HG03025 (cell line): Measurements from ENCODE around the gene TRIM56.
"Not testable (repeated sequence)": the region's sequence is repeated elsewhere in the genome, so short reads cannot be mapped to it uniquely, and the experiment has no call there.

Experiments
- ATAC-seq: cut with Tn5 transposase; IDR thresholded peaks from one replicate; pipeline ENCODE4 v1.9.1; 2021; ENCODE audit warnings: mild to moderate bottlenecking, moderate library complexity; ENCODE audit not compliant: unreplicated experiment, low FRiP score

The TRIM56 gene, protein sequence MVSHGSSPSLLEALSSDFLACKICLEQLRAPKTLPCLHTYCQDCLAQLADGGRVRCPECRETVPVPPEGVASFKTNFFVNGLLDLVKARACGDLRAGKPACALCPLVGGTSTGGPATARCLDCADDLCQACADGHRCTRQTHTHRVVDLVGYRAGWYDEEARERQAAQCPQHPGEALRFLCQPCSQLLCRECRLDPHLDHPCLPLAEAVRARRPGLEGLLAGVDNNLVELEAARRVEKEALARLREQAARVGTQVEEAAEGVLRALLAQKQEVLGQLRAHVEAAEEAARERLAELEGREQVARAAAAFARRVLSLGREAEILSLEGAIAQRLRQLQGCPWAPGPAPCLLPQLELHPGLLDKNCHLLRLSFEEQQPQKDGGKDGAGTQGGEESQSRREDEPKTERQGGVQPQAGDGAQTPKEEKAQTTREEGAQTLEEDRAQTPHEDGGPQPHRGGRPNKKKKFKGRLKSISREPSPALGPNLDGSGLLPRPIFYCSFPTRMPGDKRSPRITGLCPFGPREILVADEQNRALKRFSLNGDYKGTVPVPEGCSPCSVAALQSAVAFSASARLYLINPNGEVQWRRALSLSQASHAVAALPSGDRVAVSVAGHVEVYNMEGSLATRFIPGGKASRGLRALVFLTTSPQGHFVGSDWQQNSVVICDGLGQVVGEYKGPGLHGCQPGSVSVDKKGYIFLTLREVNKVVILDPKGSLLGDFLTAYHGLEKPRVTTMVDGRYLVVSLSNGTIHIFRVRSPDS

DNA sequence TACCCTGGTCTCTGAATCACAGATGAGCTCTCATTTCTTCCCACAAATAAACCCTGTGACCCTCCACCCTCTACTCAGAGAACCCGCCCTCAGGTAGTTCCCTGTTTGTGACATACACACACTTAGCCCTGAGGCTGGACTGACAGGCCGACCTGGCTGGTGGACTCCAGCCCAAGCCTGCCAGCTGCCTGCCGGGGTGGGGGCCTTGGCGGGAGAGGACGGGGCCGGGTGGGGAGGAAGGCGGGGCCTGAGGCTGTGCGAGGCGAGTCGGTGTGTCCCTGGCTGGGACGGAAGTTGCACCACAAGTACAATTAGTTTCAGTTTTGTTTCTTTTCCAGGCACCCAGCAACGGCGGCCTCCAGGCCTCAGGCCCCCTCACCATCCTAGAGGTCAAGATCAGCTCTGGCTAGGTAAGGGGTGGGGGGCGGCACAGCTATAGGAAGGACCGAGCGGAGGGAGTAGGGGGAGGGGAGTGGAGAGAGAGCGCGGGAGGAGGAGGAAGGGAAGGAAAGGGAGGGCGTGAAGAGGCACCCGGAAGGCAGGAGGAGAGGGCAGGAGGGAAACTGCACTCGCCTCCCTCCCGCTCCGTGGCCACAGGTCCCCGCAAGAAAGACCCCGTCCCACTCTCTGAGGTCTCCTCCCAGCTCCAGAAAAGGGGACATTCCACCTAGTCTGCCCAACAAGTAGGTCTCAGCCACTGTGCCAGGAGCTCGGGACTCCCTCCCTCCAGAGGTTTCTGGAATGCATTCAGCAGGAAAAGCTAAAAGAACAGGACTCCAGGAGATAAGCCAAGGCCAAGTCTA is at the start of gene TRIM56:
Gene TRIM56, plus strand, starts transcription at position 320 of the 803 bp plus-strand sequence. CDS start 1,832 bp downstream, outside the sequence.
- ATAC-seq: peak; percentile 78

DNA sequence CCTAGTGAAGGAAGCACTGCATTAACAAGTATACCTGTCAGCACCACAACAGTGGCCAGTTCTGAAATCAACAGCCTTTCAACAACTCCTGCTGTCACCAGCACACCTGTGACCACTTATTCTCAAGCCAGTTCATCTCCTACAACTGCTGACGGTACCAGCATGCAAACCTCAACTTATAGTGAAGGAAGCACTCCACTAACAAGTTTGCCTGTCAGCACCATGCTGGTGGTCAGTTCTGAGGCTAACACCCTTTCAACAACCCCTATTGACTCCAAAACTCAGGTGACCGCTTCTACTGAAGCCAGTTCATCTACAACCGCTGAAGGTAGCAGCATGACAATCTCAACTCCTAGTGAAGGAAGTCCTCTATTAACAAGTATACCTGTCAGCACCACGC is 49.3 kb upstream of the TRIM56 start:
- ATAC-seq: no peak

DNA sequence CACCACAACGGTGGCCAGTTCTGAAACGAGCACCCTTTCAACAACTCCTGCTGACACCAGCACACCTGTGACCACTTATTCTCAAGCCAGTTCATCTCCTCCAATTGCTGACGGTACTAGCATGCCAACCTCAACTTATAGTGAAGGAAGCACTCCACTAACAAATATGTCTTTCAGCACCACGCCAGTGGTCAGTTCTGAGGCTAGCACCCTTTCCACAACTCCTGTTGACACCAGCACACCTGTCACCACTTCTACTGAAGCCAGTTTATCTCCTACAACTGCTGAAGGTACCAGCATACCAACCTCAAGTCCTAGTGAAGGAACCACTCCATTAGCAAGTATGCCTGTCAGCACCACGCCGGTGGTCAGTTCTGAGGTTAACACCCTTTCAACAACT is 44.0 kb upstream of the TRIM56 start:
- ATAC-seq: not testable (repeated sequence)

DNA sequence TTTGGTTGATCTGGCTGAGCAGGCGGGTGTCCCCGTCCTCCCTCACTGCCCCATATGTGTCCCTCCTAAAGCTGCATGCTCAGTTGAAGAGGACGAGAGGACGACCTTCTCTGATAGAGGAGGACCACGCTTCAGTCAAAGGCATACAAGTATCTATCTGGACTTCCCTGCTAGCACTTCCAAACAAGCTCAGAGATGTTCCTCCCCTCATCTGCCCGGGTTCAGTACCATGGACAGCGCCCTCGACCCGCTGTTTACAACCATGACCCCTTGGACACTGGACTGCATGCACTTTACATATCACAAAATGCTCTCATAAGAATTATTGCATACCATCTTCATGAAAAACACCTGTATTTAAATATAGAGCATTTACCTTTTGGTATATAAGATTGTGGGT is 26.9 kb upstream of the TRIM56 start:
- ATAC-seq: no peak

DNA sequence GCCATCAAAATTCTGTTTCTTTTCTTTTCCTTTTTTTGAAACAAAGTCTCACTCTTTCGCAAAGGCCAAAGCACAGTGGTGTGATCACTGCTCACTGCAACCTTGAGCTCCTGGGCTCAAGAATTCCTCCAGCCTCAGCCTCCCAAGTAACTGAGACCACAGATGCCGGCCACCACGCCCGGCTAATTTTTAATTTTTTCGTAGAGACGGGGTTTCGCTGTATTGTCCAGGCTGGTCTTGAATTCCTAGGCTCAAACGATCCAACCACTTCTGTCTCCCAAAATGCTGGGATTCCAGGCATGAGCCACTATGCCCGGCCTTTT is 25.7 kb upstream of the TRIM56 start:
- no peak for ATAC-seq

DNA sequence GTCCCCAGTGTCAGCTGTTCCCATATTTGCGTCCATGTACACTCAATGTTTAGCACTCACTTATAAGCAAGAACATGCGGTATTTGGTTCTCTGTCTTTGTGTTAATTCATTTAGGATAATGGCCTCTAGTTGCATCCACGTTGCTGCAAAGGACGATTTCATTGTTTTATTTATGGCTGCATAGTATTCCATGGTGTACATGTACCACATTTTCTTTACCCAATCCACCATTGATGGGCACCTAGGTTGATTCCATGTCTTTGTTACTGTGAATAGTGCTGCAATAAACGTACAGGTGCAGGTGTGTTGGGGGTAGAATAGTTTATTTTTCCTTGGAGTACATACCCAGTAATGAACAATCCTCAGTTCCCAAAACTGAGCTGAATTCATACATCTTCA is 24.3 kb upstream of the TRIM56 start:
- ATAC-seq: no peak

DNA sequence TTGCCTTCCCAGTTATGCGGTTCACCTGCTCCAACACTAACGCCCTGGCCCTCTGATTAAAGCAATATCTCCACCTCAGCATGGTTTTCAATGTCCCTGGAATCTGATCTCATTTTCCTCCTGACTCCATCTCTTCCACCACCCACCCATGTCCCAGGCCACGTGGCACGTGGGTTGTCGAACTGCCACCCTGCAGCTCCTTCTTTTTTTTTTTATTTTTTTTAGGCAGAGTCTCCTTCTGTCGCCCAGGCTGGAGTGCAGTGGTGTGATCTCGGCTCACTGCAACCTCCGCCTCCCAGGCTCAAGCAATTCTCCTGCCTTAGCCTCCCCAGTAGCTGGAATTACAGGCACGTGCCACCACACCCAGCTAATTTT is 21.1 kb upstream of the TRIM56 start:
- not testable (repeated sequence) for ATAC-seq

DNA sequence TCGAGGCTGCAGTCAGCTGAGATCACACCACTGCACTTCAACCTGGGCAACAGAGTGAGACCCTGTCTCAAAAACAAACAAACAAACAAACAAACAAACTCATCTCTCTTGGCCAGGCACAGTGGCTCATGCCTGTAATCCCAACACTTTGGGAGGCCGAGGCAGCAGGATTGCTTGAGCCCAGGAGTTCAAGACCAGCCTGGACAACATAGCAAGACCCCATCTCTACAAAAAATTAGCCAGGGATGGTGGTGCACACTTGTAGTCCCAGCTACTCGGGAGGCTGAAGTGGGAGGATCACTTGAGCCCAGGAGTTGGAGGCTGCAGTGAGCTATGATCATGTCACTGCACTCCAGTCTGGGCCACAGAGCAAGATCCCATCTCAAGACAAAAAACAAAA is 20.1 kb upstream of the TRIM56 start:
- not testable (repeated sequence) for ATAC-seq

DNA sequence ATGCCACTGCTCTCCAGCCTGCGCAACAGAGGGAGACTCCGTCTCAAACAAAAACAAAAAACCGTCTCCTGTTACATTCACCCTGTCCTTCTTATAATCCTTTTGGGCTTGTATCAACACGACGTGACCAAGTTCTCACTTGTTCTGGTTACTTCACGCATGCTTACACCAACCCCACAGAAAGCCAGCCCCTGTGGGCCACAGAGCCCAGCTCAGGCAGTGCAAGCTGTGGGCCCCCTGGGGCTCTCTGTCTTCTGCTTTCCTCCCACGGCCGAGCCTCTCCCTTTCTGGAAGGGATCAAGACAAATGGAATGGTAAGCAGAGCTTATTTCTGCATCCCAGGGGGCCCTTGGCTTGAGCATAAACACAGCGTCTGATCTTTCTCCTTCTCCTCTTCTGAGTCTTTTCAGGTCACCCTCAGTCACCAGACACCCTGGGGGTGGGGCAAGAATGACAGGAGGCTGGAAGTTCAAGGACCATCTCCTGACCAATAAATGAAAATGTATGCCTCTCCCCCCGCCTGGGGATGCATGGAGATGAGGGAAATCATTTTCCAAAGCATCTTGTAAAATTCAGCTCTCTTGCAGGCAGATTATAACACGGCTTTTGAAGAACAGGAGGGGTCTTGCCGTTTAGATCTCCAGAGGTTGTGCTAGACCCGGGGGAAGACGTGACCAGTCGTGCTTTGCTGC is 19.0 kb upstream of the TRIM56 start:
- no peak for ATAC-seq

DNA sequence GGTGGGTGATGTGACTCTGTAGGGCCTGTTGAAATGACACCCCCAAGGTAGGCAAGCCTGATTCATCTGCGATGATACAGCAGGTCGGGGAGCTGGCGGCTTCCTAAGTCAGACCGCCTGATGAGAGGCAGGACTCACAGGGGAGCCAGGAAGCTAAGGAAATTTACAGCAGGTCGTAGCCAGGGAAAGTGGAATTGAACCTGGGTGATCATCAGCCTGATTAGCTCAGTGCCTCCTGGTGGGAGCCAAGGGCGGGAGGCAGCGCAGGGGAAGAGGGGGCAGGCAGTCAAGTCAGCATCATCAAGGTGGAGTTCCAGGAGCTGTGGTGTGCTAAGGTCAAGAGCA is 18.5 kb upstream of the TRIM56 start:
- ATAC-seq: no peak

DNA sequence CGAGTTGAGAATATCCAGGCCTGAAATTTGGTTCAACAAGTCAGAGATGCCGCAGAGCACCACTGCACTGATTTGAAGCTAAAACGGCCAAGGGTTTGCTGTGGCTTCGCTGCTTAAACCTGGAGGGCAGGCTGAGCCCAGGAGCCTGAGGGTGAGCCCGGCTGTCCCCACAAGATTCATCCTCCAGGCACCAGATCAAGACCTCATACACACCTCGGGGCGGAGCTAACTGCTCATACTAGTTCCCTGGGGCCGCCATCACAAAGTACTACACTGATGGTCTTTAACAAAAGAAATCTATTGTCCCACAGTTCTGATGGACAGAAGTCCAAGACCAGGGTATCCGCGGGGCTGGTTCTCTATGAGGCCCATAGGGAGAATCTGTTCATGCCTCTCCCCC is 16.9 kb upstream of the TRIM56 start:
- ATAC-seq: no peak

DNA sequence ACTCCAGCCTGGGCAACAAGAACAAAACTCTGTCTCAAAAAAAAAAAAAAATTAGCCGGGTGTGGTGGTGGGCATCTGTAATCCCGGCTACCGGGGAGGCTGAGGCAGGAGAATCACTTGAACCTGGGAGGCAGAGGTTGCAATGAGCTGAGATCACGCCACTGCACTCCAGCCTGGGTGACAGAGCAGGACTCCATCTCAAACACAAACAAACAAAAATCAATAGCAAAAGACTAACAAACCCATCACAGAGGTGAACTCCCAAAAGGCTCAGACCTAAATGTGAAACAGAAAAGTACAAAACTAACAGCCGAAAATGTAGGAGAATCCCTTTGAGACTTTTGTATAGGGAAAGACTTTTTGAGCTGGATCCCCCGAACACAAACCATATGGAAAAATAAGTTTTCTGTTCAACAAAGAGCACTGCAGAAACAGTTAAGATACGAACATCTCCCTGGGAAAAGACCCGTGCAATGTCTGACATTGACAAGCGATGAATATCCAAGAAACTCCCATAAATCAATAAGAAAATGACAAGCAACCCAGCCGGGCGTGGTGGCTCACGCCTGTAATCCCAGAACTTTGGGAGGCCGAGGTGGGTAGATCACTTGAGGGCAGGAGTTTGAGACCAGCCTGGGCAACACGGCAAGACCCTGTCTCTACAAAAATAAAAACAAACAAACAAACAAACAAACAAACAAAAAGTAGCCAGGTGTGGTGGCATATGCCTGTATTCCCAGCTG is 13.7 kb upstream of the TRIM56 start:
- ATAC-seq: not testable (repeated sequence)

DNA sequence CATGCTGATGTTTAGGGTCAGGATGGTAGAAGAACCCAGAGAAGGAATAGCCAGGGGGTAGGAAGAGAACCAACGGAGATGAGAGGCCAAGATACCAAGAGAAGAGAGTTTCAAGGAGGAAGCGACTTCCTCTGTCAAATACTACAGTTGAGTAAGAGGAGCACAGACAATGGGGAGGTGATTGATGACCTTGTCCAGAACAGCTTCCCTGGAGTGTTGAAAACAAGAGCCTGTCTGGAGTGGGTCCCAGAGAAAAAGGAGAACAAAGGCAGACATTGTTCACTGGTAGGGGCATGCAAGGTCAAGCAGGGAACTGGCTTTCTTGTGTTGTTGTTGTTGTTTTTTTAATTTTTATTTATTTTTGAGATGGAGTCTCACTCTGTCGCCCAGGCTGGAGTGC is 9.6 kb upstream of the TRIM56 start:
- ATAC-seq: no peak

DNA sequence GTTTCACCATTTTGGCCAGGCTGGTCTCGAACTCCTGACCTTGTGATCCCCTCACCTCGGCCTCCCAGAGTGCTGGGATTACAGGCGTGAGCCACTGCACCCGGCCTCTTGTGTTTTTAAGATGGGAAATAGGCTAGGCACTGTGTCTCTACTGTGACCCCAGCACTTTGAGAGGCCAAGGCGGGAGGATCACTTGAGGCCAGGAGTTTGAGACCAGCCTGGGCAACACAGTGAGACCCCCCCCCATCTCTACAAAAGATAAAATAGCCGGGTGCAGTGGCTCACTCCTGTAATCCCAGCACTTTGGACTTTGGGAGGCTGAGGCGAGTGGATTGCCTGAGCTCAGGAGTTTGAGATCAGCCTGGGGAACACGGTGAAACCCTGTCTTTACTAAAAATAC is 9.1 kb upstream of the TRIM56 start:
- not testable (repeated sequence) for ATAC-seq

DNA sequence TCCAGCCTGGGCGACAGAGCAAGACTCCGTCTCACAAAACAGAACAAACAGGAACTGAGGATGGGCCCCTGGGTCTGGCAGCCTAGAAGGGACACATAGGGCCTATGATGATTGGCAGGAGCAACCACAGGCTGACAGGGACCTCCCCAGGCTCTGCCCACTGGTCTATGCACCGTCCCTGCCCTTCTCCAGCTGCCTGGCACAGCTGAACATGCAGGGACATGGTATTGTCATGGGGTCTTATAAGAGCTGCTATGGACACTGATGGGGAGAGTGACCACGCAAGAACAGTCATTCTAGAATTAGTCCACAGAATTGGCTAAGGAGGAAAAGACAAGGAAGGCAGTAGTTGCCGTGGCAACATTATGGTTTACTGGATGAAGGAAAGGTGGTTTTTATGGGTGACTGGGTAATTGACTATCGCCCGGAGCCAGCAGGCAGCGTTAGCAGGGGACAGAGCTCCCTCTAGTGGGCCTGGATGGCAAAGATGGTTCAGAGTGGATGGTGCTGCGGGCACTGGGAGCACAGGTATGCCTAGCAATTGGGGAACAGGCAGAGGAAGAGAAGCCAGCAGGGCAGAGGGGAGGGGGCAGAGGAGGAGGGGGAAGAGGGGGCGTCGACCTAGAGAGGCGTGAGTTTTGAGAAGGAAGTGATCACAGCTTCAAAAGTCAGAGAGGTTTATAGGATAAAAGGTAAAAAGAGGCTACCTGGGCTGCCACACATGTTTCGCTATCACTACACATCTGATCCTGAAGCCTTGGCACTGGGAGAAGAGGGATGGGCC is 7.8 kb upstream of the TRIM56 start:
- no peak for ATAC-seq

DNA sequence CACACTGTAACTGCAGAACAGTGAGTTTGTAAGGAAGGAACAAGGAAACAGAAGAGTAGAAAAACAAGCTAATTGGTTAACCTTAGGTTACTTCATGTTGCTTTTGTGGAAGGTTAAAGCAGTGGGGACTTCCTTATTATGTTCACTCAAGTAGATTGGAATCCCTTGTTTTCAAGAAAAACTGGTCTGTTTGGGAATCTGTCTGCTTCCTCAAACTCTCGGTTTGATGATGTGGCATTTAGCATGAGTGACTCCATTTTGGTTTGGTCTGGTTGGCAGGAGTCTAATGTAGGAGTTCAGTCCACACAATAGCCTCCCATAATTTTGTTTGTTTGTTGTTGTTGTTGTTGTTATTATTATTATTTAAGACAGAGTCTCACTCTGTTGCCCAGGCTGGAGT is 3.8 kb upstream of the TRIM56 start:
- no peak for ATAC-seq

DNA sequence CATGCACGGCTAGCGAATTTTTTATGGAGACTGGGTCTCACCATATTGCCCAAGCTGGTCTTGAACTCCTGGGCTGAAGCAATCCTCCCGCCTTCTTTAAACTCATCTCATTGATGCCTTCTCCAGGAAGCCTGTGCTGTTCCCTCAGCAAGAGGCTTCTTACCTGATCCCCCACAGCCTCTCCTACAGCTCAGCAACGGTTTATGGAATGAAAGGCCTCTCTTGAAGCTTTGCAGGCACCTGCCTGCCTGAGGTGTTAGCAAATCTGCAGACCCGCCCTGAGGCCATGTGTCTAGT is 468 bp upstream of the TRIM56 start:
- ATAC-seq: no peak

DNA sequence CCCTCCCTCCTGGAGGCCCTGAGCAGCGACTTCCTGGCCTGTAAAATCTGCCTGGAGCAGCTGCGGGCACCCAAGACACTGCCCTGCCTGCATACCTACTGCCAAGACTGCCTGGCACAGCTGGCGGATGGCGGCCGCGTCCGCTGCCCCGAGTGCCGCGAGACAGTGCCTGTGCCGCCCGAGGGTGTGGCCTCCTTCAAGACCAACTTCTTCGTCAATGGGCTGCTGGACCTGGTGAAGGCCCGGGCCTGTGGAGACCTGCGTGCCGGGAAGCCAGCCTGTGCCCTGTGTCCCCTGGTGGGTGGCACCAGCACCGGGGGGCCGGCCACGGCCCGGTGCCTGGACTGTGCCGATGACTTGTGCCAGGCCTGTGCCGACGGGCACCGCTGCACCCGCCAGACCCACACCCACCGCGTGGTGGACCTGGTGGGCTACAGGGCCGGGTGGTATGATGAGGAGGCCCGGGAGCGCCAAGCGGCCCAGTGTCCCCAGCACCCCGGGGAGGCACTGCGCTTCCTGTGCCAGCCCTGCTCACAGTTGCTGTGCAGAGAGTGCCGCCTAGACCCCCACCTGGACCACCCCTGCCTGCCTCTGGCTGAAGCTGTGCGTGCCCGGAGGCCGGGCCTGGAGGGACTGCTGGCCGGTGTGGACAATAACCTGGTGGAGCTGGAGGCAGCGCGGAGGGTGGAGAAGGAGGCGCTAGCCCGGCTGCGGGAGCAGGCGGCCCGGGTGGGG is 2.2 kb downstream of the TRIM56 start:
- no peak for ATAC-seq

DNA sequence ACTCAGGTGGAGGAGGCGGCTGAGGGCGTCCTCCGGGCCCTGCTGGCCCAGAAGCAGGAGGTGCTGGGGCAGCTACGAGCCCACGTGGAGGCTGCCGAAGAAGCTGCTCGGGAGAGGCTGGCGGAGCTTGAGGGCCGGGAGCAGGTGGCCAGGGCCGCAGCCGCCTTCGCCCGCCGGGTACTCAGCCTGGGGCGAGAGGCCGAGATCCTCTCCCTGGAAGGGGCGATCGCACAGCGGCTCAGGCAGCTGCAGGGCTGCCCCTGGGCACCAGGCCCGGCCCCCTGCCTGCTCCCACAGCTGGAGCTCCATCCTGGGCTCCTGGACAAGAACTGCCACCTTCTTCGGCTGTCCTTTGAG is 2.8 kb downstream of the TRIM56 start:
- ATAC-seq: no peak
